Umbilical cord (tissue), 2 donors: ENCODE measurements around the gene CREB5. TPM values are rescaled to one million over a fixed set of nuclear protein-coding genes. Genes with fewer than 3 reads are reported as not detected.
A peak's percentile ranks its signal among the peaks of the same experiment; 100 is the strongest.

Experiments used
- DNase-seq: peaks from one replicate; pipeline ENCODE4 v3.0.0-alpha.2; 2015; ENCODE audit warnings: low spot score
- total RNA-seq: library from RNA; depleted of rRNA; stranded (reverse); fragments of >200 nt; gene quantifications from one replicate; pipeline ENCODE4 v1.2.3, GENCODE V29; 2014; ENCODE audit warnings: low replicate concordance; ENCODE audit not compliant: insufficient read depth

The CREB5 gene
- total RNA-seq, 1 donor from 2014 or later, result 17.8 TPM

- DNase-seq, result no peak
These were observed 64.7 kb downstream of the CREB5 start for GRCh38 chr7:28477041-28477442.

DNA sequence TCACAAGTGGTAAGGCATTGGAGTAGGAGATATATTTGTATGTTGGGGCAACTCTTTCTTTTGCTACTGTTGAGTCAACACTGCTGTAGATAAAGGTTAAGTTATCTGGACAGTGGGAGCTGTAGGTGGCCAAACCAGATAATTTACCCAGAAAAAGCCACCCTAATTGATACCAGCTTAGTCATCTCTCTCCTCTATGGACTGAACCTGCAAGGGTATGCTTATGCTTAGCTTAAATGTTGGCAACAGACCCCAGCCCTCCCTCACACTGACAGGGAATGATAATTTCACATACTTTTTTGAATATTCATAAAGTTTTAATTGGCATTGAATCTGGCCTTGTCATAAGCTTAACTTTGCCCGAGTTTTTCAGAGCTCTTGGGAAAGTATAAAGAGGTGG lies 66.3 kb downstream of the CREB5 start:
- no peak for DNase-seq

- DNase-seq, result no peak
These were observed 67.2 kb downstream of the CREB5 start for GRCh38 chr7:28479507-28479947.

DNA sequence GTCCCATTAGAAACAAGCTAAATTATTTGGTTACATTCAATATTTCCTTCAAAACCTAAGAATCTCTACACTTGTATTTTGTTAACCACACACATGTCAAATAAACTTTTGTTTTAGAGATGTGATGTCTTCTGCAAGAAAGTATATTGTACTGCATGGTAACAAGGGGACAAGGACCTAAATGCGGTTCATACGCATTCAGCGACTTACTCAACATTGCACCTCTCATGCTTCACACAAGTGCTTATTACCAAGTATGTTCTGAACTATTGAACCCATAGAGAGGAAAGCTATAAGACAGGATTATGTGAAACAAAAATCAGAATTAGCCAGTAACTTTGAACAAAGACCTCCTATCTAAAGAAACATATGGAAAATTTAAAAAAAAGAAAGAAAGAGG lies 68.3 kb downstream of the CREB5 start:
- DNase-seq, result no peak

- DNase-seq, result peak; percentile 81
These were observed 69.0 kb downstream of the CREB5 start for GRCh38 chr7:28481091-28481926.

GRCh38 chr7:28483112-28483511 lies 70.8 kb downstream of the CREB5 start:
- DNase-seq, result no peak

DNA sequence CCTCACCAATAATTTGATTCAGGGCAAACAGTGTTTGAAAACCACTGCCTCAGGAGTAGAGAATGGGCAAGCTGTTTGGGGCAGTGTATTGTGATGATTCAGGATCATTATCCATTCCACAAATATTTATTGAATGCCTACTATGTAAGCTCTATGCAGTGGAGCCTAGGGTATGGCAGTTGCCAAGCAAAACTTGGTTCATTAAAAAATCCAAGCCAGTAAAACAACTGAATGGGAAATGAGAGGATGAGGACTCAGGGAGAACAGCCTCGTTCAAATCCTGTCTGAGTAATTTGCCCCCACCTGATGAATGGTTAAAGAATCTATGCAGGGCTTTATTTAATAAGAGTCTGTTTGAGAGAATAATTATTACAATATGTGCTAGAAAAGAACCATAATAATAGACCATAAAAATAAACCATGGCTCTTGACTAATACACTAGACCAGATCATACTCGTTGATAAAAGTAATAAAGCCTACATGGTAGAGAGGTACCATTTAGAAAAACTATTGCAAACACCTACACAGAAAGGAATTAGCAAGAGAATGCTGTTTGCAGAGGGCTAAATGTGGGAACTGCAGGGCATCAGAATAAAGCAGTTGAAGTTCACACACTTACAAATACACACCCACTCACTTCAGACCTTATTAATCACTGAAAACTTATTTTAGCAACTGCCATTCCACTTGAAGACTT lies 71.7 kb downstream of the CREB5 start:
- DNase-seq, result no peak

GRCh38 chr7:28484606-28484935 lies 72.3 kb downstream of the CREB5 start:
- DNase-seq, result no peak

DNA sequence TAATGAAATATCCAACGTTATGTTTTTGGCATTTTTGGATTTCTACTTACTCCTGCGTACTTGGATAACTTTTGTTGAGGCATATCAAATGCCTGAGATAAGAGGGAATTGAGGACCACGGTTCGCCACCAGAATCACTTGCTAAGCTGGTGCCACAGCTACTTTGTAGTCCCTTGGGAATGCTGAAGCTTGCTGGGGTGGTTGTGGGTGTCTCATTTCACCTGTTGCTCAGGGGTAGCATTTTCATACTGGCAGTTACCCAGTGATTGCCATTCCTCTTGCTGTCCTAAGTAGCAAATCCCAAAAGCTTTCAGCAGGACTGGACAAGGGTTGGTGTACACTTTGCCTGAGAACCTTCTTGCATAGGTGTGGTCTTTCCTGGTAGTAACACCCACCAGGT lies 75.2 kb downstream of the CREB5 start:
- no peak for DNase-seq

GRCh38 chr7:28488061-28488791 lies 75.9 kb downstream of the CREB5 start:
- DNase-seq, result peak; percentile 49

- DNase-seq, result no peak
These were observed 78.5 kb downstream of the CREB5 start for GRCh38 chr7:28490831-28491230.

- DNase-seq, result no peak
These were observed 81.2 kb downstream of the CREB5 start for GRCh38 chr7:28493477-28493876.

- peak; percentile 64 for DNase-seq
These were observed 84.7 kb downstream of the CREB5 start for GRCh38 chr7:28497009-28497408.

GRCh38 chr7:28498636-28499035 lies 86.3 kb downstream of the CREB5 start:
- no peak for DNase-seq

DNA sequence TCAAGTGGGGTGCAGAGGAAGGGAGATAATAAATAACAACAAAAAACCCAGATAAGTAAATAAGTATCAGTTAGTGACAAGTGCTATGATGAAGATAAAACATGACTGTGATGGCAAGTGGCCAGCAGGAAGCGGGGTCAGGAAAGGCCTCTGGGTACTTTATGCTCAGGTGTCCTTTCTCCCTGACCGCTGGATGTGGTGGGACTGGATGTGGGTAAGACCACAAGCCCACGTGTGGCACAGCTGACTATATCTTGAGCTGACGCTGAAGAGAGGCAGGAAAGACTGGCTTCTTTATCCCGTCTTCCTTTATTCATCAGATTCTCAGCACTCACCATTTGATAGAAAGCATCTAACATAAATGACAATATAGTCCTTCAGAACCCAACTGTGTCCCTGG lies 87.8 kb downstream of the CREB5 start:
- no peak for DNase-seq

- DNase-seq, result no peak
These were observed 90.1 kb downstream of the CREB5 start for GRCh38 chr7:28502408-28502807.

GRCh38 chr7:28503396-28503795 lies 91.1 kb downstream of the CREB5 start:
- DNase-seq, result no peak

GRCh38 chr7:28505014-28505413 lies 92.7 kb downstream of the CREB5 start:
- DNase-seq, result no peak

DNA sequence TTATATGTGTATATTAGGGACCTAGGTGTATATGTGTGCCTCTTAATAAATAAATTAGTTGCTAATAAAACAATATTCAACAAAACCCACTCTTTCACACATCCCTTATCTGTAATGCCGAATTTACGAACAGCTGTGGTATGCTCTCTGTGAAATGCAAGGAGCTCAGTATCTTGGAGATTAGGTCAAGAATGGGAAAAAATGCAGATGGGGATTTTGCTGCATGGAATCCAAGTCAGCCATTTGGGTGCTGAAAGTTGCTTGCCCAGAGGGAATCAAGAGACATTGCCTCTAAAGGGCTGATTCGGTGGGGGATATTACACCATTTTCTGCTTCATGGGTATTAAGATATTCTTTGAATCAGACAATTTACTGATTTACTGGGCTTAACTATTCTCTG lies 93.5 kb downstream of the CREB5 start:
- peak; percentile 55 for DNase-seq

DNA sequence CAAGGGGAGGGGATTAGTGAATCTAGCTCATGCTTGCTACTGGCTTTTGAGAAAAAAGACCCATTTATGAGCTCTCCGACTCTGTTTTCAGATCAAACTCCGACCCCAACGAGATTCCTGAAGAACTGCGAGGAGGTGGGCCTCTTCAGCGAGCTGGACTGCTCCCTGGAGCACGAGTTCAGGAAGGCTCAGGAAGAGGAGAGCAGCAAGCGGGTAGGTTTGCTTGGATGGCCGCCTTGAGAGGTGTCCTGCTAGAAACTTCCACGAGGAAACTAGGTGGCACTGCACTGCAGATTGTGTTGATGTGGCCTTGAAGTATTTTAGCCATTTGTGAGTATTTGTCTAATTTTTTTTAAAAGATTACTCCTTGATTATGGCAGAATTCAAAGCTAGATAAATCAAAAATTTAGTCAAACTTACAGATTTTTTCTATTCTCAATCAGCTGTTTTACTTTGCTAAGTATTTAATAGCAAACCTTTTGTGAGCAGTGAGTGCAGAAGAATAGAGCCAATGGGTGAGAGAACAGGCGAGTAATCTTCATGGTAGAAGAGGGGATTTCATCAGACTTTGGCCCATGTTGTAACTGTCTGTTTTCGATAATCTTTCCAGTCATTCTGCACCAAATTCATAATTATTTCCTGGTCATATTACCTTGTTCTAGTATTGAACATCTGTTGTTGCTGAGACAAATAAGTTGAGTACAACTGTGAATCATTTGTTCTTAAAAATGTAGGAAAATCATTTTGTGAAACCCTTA lies 95.4 kb downstream of the CREB5 start:
- DNase-seq, result no peak

DNA sequence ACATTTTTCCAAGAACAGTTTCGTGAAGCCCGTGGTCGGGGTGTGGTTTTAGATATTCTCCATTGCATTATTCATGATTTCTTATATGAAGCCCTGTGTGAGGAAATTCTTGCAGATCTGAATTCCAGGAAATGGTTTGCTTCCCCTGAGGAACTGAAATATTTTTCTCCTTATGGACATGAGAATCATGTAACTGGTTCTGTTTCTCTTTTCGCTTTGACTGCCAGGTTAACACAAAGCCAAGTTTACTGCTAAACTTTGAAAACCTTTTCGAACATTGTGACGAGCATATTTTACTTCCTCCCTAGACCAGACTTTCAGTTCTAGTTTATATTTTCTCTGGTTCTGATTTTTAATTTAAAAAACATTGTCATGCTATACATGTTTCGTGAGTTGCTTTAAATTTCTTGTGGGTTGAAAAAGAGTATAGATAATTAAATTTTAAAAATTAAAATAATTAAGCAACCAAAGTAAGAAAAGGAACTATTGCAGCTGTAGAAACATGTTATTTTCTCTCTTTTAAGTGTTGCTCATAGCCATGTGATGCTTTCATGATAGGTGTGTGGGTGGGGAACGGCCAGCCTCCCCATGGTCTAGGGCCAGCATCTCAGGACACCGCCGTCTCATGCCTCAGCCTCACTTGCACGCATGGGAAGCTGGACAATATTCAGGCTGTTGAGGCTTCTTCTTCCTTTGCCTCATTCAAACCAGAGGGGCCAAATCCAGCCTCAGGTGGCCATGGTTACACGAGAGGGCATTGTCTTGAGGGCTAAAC lies 97.1 kb downstream of the CREB5 start:
- peak; percentile 66 for DNase-seq
